RWPE2 (cell line): ENCODE measurements around the gene VPS39.
A peak's percentile ranks its signal among the peaks of the same experiment; 100 is the strongest.

Source experiments
- ATAC-seq: fragments of 200-7000 bp; cut with Tn5 transposase; 3 replicates; pipeline ENCODE4 v1.9.1; 2021; ENCODE audit warnings: low read depth
- DNase-seq: peaks from one replicate; pipeline ENCODE4 v3.0.0-alpha.2; 2020; ENCODE audit warnings: low spot score
- H3K27ac ChIP-seq: fragments of 450-650 bp; 2 replicates; pipeline ENCODE4 v1.5.1; 2017; ENCODE audit warnings: mild to moderate bottlenecking; ENCODE audit not compliant: poor library complexity, severe bottlenecking
- H3K27me3 ChIP-seq: fragments of 250-450 bp; sonication (Bioruptor Pico); 2 replicates; pipeline ENCODE4 v1.5.1; 2021; ENCODE audit warnings: mild to moderate bottlenecking, moderate library complexity; ENCODE audit not compliant: insufficient read depth, poor library complexity, severe bottlenecking
- H3K36me3 ChIP-seq: fragments of 250-450 bp; sonication (Bioruptor Pico); 2 replicates; pipeline ENCODE4 v1.5.1; 2020; ENCODE audit warnings: low read depth, mild to moderate bottlenecking, moderate library complexity
- H3K4me1 ChIP-seq: fragments of 250-450 bp; sonication (Bioruptor Pico); 2 replicates; pipeline ENCODE4 v1.5.1; 2021; ENCODE audit warnings: mild to moderate bottlenecking, moderate library complexity; ENCODE audit not compliant: insufficient read depth, poor library complexity, severe bottlenecking
- H3K4me3 ChIP-seq: fragments of 250-450 bp; sonication (Bioruptor Pico); 2 replicates; pipeline ENCODE4 v1.5.1; 2021; ENCODE audit warnings: mild to moderate bottlenecking, moderate library complexity; ENCODE audit not compliant: severe bottlenecking
- H3K9me3 ChIP-seq: fragments of 250-450 bp; sonication (Bioruptor Pico); 2 replicates; pipeline ENCODE4 v1.5.1; 2021; ENCODE audit warnings: mild to moderate bottlenecking, moderate library complexity; ENCODE audit not compliant: severe bottlenecking
- CTCF ChIP-seq: fragments of 450-650 bp; IDR thresholded peaks from one replicate; pipeline ENCODE4 v1.5.1; 2017; ENCODE audit warnings: mild to moderate bottlenecking, moderate library complexity; ENCODE audit not compliant: poor library complexity, severe bottlenecking

Gene VPS39

GRCh38 chr15:42155546-42156242 is 52.4 kb downstream of the VPS39 start:
- no peaks in the 10 kb centered on the region for H3K9me3 ChIP-seq

GRCh38 chr15:42154956-42155355 is 53.1 kb downstream of the VPS39 start:
- H3K4me1 ChIP-seq = peaks cover 7% of the 10 kb centered on the region
- H3K4me3 ChIP-seq = no peak overlapping the region
- no peak for ATAC-seq
- H3K27ac ChIP-seq = no peak overlapping the region
- DNase-seq = no peak
- H3K27me3 ChIP-seq = no peaks in the 10 kb centered on the region
- no peaks in the 10 kb centered on the region for H3K9me3 ChIP-seq
- peaks cover 3% of the 10 kb centered on the region for H3K36me3 ChIP-seq
- TF ChIP-seq CTCF = no peak

More at GRCh38 chr15:42155546-42156242, 52.4 kb downstream of the VPS39 start:
- TF ChIP-seq CTCF = no peak
- H3K36me3 ChIP-seq = peaks cover 10% of the 10 kb centered on the region
- DNase-seq (no peak), ATAC-seq (0 out of 3 replicates have a peak, but pooled peaks have one; percentile 5)
- peaks cover 7% of the 10 kb centered on the region for H3K4me1 ChIP-seq
- H3K4me3 ChIP-seq = no peak overlapping the region
- H3K27me3 ChIP-seq = no peaks in the 10 kb centered on the region
- no peak overlapping the region for H3K27ac ChIP-seq

GRCh38 chr15:42154212-42154941 is 53.7 kb downstream of the VPS39 start:
- DNase-seq = no peak
- Histone ChIP-seq H3K27me3 (no peaks in the 10 kb centered on the region), H3K27ac (no peak overlapping the region), H3K4me3 (no peak overlapping the region), H3K9me3 (no peaks in the 10 kb centered on the region), H3K36me3 (no peaks in the 10 kb centered on the region; the same call in 1 of the 2 replicates), H3K4me1 (peaks cover 7% of the 10 kb centered on the region)
- peak; percentile 4; the same call in 1 of the 3 replicates for ATAC-seq
- no peak for TF ChIP-seq CTCF

- TF ChIP-seq CTCF = no peak
- no peak for DNase-seq
- no peak for ATAC-seq
- peaks cover 7% of the 10 kb centered on the region for H3K4me1 ChIP-seq
- H3K27me3 ChIP-seq = no peaks in the 10 kb centered on the region
- H3K4me3 ChIP-seq = no peak overlapping the region
- H3K27ac ChIP-seq = no peak overlapping the region
- no peaks in the 10 kb centered on the region for H3K36me3 ChIP-seq
- H3K9me3 ChIP-seq = no peaks in the 10 kb centered on the region
These were observed 54.3 kb downstream of the VPS39 start for GRCh38 chr15:42153874-42154211.
